ENCODE data around the gene FHAD1.

FHAD1 gene

GRCh38 chr1:15246960-15247614 lies at the start of gene FHAD1:
Gene FHAD1, plus strand, starts transcription at chr1:15247223. Its CDS starts 4,562 bp downstream, at chr1:15251785.
- H3K4me3 ChIP-seq (ENCODE audit: low read depth, low read length): no peak within 1 kb of the TSS
- TF ChIP-seq CTCF (IDR thresholded peaks at IDR 0.05; ENCODE audit: borderline replicate concordance, insufficient read depth, low read depth, low read length): no peak

DNA sequence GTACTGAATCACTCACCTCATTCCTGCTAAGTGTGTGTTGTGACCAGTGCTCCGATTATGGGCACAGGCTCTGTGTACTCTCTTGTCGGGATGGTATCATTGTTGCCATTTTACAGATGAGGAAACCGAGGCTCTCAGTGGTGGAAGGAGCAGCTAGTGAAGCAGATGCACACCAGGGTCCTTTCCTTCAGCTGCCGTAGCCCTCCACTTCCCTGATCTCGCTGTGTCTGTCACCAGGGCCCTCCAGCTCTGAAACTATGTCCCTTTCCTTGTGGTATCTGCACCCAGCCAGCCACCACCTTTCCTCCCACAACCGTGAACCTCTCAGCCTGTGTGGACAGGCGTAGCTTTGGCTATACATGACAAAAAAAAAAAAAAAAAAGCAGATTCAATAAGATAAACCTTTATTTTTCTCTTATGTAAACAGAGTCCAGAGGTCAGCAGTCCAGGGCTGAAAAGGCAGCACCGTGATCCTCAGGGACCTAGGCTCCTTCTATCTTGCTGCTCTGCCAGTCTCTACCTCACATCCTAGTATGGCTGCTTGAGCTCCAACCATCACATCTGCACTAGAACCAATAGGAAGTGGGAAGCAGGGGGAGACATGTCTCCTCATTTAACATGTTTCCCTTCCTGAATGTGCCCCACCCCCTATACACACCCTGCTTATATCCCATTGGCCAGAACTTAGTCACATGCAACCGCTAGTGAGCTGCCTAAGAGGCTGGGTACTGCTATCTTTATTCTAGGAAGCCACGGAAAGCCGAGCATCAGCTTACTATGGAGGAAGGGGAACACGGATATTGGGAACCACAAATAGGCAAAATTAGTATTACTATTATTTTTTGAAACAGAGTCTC lies 49.2 kb upstream of the FHAD1 start:
- H3K4me3 ChIP-seq (ENCODE audit: low read depth, low read length): no peak overlapping the region
- no peak for TF ChIP-seq CTCF (IDR thresholded peaks at IDR 0.05; ENCODE audit: borderline replicate concordance, insufficient read depth, low read depth, low read length)

GRCh38 chr1:15198684-15199083 lies 48.3 kb upstream of the FHAD1 start:
- TF ChIP-seq CTCF (IDR thresholded peaks at IDR 0.05; ENCODE audit: borderline replicate concordance, insufficient read depth, low read depth, low read length): no peak
- no peak overlapping the region for H3K4me3 ChIP-seq (ENCODE audit: low read depth, low read length)

GRCh38 chr1:15201221-15201620 lies 45.8 kb upstream of the FHAD1 start:
- TF ChIP-seq CTCF (IDR thresholded peaks at IDR 0.05; ENCODE audit: borderline replicate concordance, insufficient read depth, low read depth, low read length): no peak
- no peak overlapping the region for H3K4me3 ChIP-seq (ENCODE audit: low read depth, low read length)

GRCh38 chr1:15201849-15202551 lies 45.0 kb upstream of the FHAD1 start:
- H3K4me3 ChIP-seq (ENCODE audit: low read depth, low read length): no peak overlapping the region
- TF ChIP-seq CTCF (IDR thresholded peaks at IDR 0.05; ENCODE audit: borderline replicate concordance, insufficient read depth, low read depth, low read length): no peak

DNA sequence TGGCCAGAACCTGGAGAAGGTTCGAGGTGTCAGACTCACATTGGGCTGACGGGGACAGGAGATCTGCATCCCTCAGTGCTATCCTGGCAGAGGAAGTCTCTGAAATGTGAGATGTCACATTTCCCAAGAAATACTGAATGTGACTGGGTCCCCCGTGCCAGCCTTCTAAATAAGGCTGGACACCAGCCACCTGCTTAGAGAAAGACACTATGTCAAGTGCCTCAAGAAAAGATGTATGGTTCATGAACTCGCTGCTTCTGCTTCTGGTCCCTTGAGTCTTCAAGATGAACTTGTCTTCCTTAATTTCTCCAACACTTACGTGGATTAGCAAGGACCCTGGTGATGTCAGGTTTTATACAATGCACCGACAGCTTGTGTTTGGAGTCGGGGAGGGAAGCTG lies 42.1 kb upstream of the FHAD1 start:
- H3K4me3 ChIP-seq (ENCODE audit: low read depth, low read length): no peak overlapping the region
- TF ChIP-seq CTCF (IDR thresholded peaks at IDR 0.05; ENCODE audit: borderline replicate concordance, insufficient read depth, low read depth, low read length): no peak

All from GM12875 (cell line).